ENCODE results near the gene SERINC2. TPM values are rescaled to one million over a fixed set of nuclear protein-coding genes. Genes with fewer than 3 reads are reported as not detected.

Gene SERINC2
- polyA plus RNA-seq, 1 donor (not counting 4 experiments of a cell fraction or from before 2014, with no cell fraction given), result 171 TPM

DNA sequence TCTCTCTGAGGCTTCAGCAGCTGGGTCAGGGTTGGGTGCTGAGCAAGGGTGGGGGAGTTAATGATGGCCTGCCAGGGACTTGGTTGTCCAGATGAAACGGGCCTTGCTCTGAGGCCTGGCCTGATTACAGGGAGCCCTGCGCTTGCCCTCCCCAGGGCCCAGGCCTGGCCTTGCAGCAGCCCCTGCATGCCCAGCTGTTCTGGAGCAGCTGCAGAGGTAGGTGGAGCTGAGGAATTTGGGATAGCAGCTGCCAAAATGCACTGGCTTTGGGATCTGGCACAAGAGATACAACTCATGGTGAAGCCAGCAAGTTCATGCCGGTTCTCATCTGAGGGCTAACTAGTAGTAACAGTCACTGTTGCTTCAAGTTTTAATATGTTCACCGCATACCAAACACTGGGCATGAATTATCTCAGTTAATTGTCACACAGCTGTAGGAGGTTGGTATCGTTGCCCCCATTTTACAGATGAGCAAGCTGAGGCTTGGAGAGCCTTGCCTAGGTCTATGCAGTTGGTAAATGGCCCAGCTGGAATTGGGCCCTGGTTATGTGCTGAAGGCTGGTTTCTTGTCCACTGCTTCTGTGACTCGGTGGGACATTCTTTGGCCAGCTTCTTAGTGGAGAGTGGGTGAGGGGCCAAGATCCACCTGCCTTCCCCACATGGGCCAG lies 7.3 kb upstream of the SERINC2 start:
- Histone ChIP-seq H3K9ac (ENCODE audit: control insufficient read depth, extremely low read depth, insufficient read depth, low read length) (no peak overlapping the region), H4K20me1 (ENCODE audit: control insufficient read depth, extremely low read depth, insufficient read depth, low read length) (no peaks in the 10 kb centered on the region), H3K36me3 (ENCODE audit: control insufficient read depth in 2 of 2, extremely low read depth in 1 of 2, insufficient read depth in 2 of 2, low read length in 2 of 2) (no peaks in the 10 kb centered on the region), H3K4me2 (ENCODE audit: control insufficient read depth, extremely low read depth, insufficient read depth, low read depth, low read length) (no peak overlapping the region), H3K27ac (ENCODE audit: control insufficient read depth, insufficient read depth, low read length) (no peak overlapping the region), H3K4me1 (ENCODE audit: control insufficient read depth, extremely low read depth, insufficient read depth, low read length) (peaks cover 3% of the 10 kb centered on the region), H3K27me3 (ENCODE audit: control insufficient read depth, extremely low read depth, insufficient read depth, low read length) (no peaks in the 10 kb centered on the region), H3K9me3 (ENCODE audit: control insufficient read depth, low read depth, low read length) (no peaks in the 10 kb centered on the region), H2AFZ (ENCODE audit: control insufficient read depth, low read length) (no peak overlapping the region), H3K79me2 (ENCODE audit: control insufficient read depth, insufficient read depth, low read length) (no peaks in the 10 kb centered on the region), H3K9me1 (ENCODE audit: control insufficient read depth, extremely low read depth, insufficient read depth, low read length) (no peaks in the 10 kb centered on the region), H3K4me3 (ENCODE audit: control insufficient read depth in 2 of 3, extremely low read depth in 1 of 3, insufficient read depth in 2 of 3, low read depth in 1 of 3, low read length in 3 of 3) (no peak overlapping the region)
- TF ChIP-seq, protein P1, sequence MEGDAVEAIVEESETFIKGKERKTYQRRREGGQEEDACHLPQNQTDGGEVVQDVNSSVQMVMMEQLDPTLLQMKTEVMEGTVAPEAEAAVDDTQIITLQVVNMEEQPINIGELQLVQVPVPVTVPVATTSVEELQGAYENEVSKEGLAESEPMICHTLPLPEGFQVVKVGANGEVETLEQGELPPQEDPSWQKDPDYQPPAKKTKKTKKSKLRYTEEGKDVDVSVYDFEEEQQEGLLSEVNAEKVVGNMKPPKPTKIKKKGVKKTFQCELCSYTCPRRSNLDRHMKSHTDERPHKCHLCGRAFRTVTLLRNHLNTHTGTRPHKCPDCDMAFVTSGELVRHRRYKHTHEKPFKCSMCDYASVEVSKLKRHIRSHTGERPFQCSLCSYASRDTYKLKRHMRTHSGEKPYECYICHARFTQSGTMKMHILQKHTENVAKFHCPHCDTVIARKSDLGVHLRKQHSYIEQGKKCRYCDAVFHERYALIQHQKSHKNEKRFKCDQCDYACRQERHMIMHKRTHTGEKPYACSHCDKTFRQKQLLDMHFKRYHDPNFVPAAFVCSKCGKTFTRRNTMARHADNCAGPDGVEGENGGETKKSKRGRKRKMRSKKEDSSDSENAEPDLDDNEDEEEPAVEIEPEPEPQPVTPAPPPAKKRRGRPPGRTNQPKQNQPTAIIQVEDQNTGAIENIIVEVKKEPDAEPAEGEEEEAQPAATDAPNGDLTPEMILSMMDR (optimal IDR thresholded peaks at IDR 0.05 in 1 of 3, IDR thresholded peaks at IDR 0.05 in 1 of 3, conservative IDR thresholded peaks at IDR 0.05 in 1 of 3; ENCODE audit: extremely low read depth in 1 of 3, insufficient read depth in 2 of 3, low read length in 3 of 3), result no peak
- TF ChIP-seq EZH2 (IDR thresholded peaks at IDR 0.05; ENCODE audit: low read length), result no peak
- FAIRE-seq, result peak; percentile 74
- DNase-seq (ENCODE audit: low read depth, low spot score), result no peak
- dilution Hi-C loops (cut with MboI; ENCODE audit: extremely low pct_ligation_motif_present, low sequenced_read_pairs), result no loop called here

DNA sequence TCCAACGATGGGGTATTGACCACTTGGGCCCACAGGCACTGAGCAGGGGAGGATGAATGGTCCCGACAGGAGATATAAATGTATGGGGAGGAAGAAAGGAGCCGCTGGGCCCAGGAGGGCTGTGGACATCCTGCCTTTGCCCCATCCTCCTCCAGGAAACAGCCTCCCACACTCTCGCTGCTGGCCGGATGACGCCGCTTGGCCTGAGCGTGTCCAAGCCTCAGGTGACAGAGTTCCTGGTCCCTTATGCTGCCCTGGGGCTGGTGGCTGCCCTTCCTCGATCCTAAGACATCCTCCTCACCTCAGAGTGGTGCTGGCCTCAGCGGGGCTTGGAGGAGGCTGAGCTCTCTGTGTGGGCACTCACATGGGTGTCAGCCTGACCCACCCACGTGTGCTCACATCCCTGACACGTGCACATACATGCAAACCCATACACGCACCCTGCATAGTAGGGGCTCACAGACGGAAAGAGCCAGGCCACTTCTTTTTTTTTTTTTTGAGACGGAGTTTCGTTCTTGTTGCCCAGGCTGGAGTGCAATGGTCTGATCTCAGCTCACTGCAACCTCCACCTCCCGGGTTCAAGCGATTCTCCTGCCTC lies 5.9 kb upstream of the SERINC2 start:
- Histone ChIP-seq H3K27ac (ENCODE audit: control insufficient read depth, insufficient read depth, low read length) (no peak overlapping the region), H3K9me1 (ENCODE audit: control insufficient read depth, extremely low read depth, insufficient read depth, low read length) (no peaks in the 10 kb centered on the region), H3K27me3 (ENCODE audit: control insufficient read depth, extremely low read depth, insufficient read depth, low read length) (no peaks in the 10 kb centered on the region), H2AFZ (ENCODE audit: control insufficient read depth, low read length) (no peak overlapping the region), H3K4me2 (ENCODE audit: control insufficient read depth, extremely low read depth, insufficient read depth, low read depth, low read length) (no peak overlapping the region), H3K36me3 (ENCODE audit: control insufficient read depth in 2 of 2, extremely low read depth in 1 of 2, insufficient read depth in 2 of 2, low read length in 2 of 2) (no peaks in the 10 kb centered on the region), H3K4me3 (ENCODE audit: control insufficient read depth in 2 of 3, extremely low read depth in 1 of 3, insufficient read depth in 2 of 3, low read depth in 1 of 3, low read length in 3 of 3) (no peak overlapping the region), H3K79me2 (ENCODE audit: control insufficient read depth, insufficient read depth, low read length) (no peaks in the 10 kb centered on the region), H3K9ac (ENCODE audit: control insufficient read depth, extremely low read depth, insufficient read depth, low read length) (no peak overlapping the region), H3K4me1 (ENCODE audit: control insufficient read depth, extremely low read depth, insufficient read depth, low read length) (peaks cover 3% of the 10 kb centered on the region), H3K9me3 (ENCODE audit: control insufficient read depth, low read depth, low read length) (no peaks in the 10 kb centered on the region), H4K20me1 (ENCODE audit: control insufficient read depth, extremely low read depth, insufficient read depth, low read length) (no peaks in the 10 kb centered on the region)
- TF ChIP-seq, protein P1 (optimal IDR thresholded peaks at IDR 0.05 in 1 of 3, IDR thresholded peaks at IDR 0.05 in 1 of 3, conservative IDR thresholded peaks at IDR 0.05 in 1 of 3; ENCODE audit: extremely low read depth in 1 of 3, insufficient read depth in 2 of 3, low read length in 3 of 3), result no peak
- no peak for TF ChIP-seq EZH2 (IDR thresholded peaks at IDR 0.05; ENCODE audit: low read length)
- dilution Hi-C loops (cut with MboI; ENCODE audit: extremely low pct_ligation_motif_present, low sequenced_read_pairs), result no loop called here
- no peak for FAIRE-seq
- no peak for DNase-seq (ENCODE audit: low read depth, low spot score)
